H1 (cell line): ENCODE results near the gene PRR3. TPM values are rescaled to one million over a fixed set of nuclear protein-coding genes. Genes with fewer than 3 reads are reported as not detected.
A peak's percentile ranks its signal among the peaks of the same experiment; 100 is the strongest.

Experiments used
- FOSL1 ChIP-seq: IDR thresholded peaks from 2 replicates; pipeline ENCODE4 v1.6.1; 2011; ENCODE audit warnings: mild to moderate bottlenecking, low read depth, low read length, moderate library complexity; ENCODE audit not compliant: insufficient read depth
- GABPA ChIP-seq: IDR thresholded peaks from 2 replicates; pipeline ENCODE4 v1.6.1; 2011; ENCODE audit warnings: mild to moderate bottlenecking, low read length, moderate library complexity, borderline replicate concordance; ENCODE audit not compliant: insufficient read depth
- HDAC2 ChIP-seq, 2 experiments: fragments of 300-600 bp in 1 of 2; sonication (generic) in 1 of 2; IDR thresholded peaks; 2 replicates each; pipeline ENCODE4 v1.6.1; 2011 to 2012; ENCODE audit warnings: low read depth in 2 of 2, low read length in 2 of 2, mild to moderate bottlenecking in 2 of 2, moderate library complexity in 2 of 2, borderline replicate concordance in 1 of 2, inconsistent platforms in 1 of 2
- RFX5 ChIP-seq: IDR thresholded peaks from 2 replicates; pipeline ENCODE4 v1.6.1; 2011; ENCODE audit warnings: low read depth, low read length, improper control_type of control experiment, borderline replicate concordance
- SRF ChIP-seq: IDR thresholded peaks from 2 replicates; pipeline ENCODE4 v1.6.1; 2011; ENCODE audit warnings: mild to moderate bottlenecking, low read depth, low read length, moderate library complexity
- TAF7 ChIP-seq: optimal IDR thresholded peaks from 2 replicates; pipeline ENCODE3; 2011; ENCODE audit warnings: low read depth, mild to moderate bottlenecking, inconsistent platforms, low read length, moderate library complexity, borderline replicate concordance
- polyA plus RNA-seq, 7 experiments: library from polyadenylated mRNA; depleted of rRNA in 3 of 7; stranded (reverse) in 5 of 7; unstranded in 2 of 7; fragments of >200 nt in 5 of 7; fragments of 200-250 nt in 2 of 7; gene quantifications; 1 replicate in 5 of 7; 2 replicates in 1 of 7; 4 replicates in 1 of 7; pipeline versions ENCODE4 v1.2.1 to v1.2.3, GENCODE V29; 2011 to 2013; ENCODE audit warnings: missing spikeins in 2 of 7, mixed read lengths in 2 of 7
- total RNA-seq: library from RNA; stranded (reverse); fragmentation: NEBNext Ultra II Directional; extraction: Animal tissue kit (Norgen Biotek cat#: 25700); gene quantifications from 2 replicates; pipeline ENCODE4 v1.2.1, GENCODE V29; 2021
- TF ChIP-seq, protein P1 (sequence below): IDR thresholded peaks from 2 replicates; pipeline ENCODE4 v1.6.1; 2012; ENCODE audit warnings: inconsistent platforms
- TF ChIP-seq, protein P2 (sequence below): fragments of 300-600 bp; sonication (generic); IDR thresholded peaks from 2 replicates; pipeline ENCODE4 v1.7.1; 2012; ENCODE audit warnings: low read length, moderate library complexity, mild to moderate bottlenecking, inconsistent platforms; ENCODE audit not compliant: insufficient replicate concordance

Gene PRR3
- total and polyA plus RNA-seq, 2 of the 8 experiments (the other 6 are each of a cell fraction or from before 2014, with no cell fraction given), result 10.5 to 24.2 TPM

DNA sequence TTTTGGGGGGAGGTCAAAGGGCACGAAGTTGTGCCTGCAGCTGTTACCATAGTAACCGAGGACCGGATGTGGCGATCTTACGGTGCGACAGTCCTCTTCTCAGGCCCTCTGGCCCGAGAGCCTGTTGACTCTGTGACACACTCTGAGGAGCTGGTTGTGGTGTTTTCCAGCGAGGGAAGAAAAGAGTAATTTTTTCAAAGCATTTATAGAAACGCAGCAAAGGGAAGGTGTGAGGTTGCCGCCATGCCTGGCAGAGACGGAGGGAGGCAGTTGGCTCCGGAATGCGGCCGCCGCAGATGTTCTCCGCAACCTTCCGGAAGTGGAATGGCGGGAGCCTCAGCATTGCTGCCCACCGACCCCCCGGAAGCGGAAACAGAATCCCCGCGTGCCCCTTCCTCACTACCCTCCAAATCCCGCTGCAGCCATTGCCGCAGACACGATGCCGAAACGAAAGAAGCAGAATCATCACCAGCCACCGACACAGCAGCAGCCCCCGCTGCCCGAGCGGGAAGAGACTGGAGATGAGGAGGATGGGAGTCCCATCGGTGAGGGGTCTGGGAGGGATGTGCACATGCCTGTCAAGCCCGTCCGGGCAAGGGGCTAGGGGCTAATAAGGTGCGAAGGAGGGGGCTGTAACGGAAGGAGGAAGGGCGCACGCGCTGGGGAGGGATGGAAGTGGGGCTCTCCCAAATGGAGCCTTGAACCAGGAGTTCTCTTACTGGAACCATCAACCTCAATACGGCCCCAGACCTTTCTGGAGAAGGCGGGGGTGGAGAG, at the start of gene PRR3 (continued):
- TF ChIP-seq SRF (0 out of 2 replicates have a peak, but pooled peaks have one; percentile 34), GABPA (peak; percentile 97), TAF7 (peak; percentile 54), HDAC2 (IDR thresholded peaks at IDR 0.05; ENCODE audit: borderline replicate concordance in 1 of 2, low read depth in 2 of 2, low read length in 2 of 2) (no peak; a peak in 1 of 4 replicates), FOSL1 (no peak), RFX5 (no peak)
- TF ChIP-seq, protein P1, sequence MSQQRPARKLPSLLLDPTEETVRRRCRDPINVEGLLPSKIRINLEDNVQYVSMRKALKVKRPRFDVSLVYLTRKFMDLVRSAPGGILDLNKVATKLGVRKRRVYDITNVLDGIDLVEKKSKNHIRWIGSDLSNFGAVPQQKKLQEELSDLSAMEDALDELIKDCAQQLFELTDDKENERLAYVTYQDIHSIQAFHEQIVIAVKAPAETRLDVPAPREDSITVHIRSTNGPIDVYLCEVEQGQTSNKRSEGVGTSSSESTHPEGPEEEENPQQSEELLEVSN, result peak; percentile 100
- TF ChIP-seq, protein P2, sequence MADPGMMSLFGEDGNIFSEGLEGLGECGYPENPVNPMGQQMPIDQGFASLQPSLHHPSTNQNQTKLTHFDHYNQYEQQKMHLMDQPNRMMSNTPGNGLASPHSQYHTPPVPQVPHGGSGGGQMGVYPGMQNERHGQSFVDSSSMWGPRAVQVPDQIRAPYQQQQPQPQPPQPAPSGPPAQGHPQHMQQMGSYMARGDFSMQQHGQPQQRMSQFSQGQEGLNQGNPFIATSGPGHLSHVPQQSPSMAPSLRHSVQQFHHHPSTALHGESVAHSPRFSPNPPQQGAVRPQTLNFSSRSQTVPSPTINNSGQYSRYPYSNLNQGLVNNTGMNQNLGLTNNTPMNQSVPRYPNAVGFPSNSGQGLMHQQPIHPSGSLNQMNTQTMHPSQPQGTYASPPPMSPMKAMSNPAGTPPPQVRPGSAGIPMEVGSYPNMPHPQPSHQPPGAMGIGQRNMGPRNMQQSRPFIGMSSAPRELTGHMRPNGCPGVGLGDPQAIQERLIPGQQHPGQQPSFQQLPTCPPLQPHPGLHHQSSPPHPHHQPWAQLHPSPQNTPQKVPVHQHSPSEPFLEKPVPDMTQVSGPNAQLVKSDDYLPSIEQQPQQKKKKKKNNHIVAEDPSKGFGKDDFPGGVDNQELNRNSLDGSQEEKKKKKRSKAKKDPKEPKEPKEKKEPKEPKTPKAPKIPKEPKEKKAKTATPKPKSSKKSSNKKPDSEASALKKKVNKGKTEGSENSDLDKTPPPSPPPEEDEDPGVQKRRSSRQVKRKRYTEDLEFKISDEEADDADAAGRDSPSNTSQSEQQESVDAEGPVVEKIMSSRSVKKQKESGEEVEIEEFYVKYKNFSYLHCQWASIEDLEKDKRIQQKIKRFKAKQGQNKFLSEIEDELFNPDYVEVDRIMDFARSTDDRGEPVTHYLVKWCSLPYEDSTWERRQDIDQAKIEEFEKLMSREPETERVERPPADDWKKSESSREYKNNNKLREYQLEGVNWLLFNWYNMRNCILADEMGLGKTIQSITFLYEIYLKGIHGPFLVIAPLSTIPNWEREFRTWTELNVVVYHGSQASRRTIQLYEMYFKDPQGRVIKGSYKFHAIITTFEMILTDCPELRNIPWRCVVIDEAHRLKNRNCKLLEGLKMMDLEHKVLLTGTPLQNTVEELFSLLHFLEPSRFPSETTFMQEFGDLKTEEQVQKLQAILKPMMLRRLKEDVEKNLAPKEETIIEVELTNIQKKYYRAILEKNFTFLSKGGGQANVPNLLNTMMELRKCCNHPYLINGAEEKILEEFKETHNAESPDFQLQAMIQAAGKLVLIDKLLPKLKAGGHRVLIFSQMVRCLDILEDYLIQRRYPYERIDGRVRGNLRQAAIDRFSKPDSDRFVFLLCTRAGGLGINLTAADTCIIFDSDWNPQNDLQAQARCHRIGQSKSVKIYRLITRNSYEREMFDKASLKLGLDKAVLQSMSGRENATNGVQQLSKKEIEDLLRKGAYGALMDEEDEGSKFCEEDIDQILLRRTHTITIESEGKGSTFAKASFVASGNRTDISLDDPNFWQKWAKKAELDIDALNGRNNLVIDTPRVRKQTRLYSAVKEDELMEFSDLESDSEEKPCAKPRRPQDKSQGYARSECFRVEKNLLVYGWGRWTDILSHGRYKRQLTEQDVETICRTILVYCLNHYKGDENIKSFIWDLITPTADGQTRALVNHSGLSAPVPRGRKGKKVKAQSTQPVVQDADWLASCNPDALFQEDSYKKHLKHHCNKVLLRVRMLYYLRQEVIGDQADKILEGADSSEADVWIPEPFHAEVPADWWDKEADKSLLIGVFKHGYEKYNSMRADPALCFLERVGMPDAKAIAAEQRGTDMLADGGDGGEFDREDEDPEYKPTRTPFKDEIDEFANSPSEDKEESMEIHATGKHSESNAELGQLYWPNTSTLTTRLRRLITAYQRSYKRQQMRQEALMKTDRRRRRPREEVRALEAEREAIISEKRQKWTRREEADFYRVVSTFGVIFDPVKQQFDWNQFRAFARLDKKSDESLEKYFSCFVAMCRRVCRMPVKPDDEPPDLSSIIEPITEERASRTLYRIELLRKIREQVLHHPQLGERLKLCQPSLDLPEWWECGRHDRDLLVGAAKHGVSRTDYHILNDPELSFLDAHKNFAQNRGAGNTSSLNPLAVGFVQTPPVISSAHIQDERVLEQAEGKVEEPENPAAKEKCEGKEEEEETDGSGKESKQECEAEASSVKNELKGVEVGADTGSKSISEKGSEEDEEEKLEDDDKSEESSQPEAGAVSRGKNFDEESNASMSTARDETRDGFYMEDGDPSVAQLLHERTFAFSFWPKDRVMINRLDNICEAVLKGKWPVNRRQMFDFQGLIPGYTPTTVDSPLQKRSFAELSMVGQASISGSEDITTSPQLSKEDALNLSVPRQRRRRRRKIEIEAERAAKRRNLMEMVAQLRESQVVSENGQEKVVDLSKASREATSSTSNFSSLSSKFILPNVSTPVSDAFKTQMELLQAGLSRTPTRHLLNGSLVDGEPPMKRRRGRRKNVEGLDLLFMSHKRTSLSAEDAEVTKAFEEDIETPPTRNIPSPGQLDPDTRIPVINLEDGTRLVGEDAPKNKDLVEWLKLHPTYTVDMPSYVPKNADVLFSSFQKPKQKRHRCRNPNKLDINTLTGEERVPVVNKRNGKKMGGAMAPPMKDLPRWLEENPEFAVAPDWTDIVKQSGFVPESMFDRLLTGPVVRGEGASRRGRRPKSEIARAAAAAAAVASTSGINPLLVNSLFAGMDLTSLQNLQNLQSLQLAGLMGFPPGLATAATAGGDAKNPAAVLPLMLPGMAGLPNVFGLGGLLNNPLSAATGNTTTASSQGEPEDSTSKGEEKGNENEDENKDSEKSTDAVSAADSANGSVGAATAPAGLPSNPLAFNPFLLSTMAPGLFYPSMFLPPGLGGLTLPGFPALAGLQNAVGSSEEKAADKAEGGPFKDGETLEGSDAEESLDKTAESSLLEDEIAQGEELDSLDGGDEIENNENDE, result no peak
